GM21528 (cell line): ENCODE data around the gene PI4KB.
"Not testable (repeated sequence)": the region's sequence is repeated elsewhere in the genome, so short reads cannot be mapped to it uniquely, and the experiment has no call there.

Experiments used
- ATAC-seq: cut with Tn5 transposase; IDR thresholded peaks from one replicate; pipeline ENCODE4 v1.9.1; 2021; ENCODE audit warnings: mild to moderate bottlenecking, moderate library complexity; ENCODE audit not compliant: unreplicated experiment, low FRiP score

The PI4KB gene

GRCh38 chr1:151281969-151282882 lies 45.0 kb downstream of the PI4KB start, which contains the start of gene ZNF687:
ZNF687 (plus strand) TSS chr1:151282299; CDS start chr1:151286292, 3,993 bp downstream.
- peak; percentile 82 for ATAC-seq

GRCh38 chr1:151281225-151281968 lies 45.8 kb downstream of the PI4KB start:
- peak; percentile 31 for ATAC-seq

GRCh38 chr1:151277249-151277648 lies 50.0 kb downstream of the PI4KB start:
- ATAC-seq: no peak

GRCh38 chr1:151275341-151275740 lies 51.9 kb downstream of the PI4KB start:
- ATAC-seq: not testable (repeated sequence)

- no peak for ATAC-seq
Measured at GRCh38 chr1:151273924-151274466, 53.2 kb downstream of the PI4KB start.

GRCh38 chr1:151267760-151268159 lies 59.5 kb downstream of the PI4KB start:
- ATAC-seq: no peak

GRCh38 chr1:151266821-151267220 lies 60.4 kb downstream of the PI4KB start:
- ATAC-seq: no peak

- no peak for ATAC-seq
Measured at GRCh38 chr1:151266315-151266714, 60.9 kb downstream of the PI4KB start.

GRCh38 chr1:151265446-151266236 lies 61.6 kb downstream of the PI4KB start:
- ATAC-seq: no peak

- no peak for ATAC-seq
Measured at GRCh38 chr1:151259351-151259750, 67.9 kb downstream of the PI4KB start.

GRCh38 chr1:151255381-151255780 lies 71.8 kb downstream of the PI4KB start:
- ATAC-seq: no peak

- ATAC-seq: peak; percentile 88
Measured at GRCh38 chr1:151254217-151255213, 72.7 kb downstream of the PI4KB start, which contains the start of gene PSMD4. PSMD4 (plus strand) TSS chr1:151254734; CDS start chr1:151254783, 49 bp downstream.

GRCh38 chr1:151251656-151252470 lies 75.4 kb downstream of the PI4KB start:
- ATAC-seq: no peak

- ATAC-seq: no peak
Measured at GRCh38 chr1:151246786-151247185, 80.4 kb downstream of the PI4KB start.

- no peak for ATAC-seq
Measured at GRCh38 chr1:151243683-151244216, 83.5 kb downstream of the PI4KB start.

GRCh38 chr1:151242442-151242841 lies 84.8 kb downstream of the PI4KB start:
- no peak for ATAC-seq
